NB4 (cell line): Measurements from ENCODE around the gene CSF3R.

Experiments
- CTCF ChIP-seq: IDR thresholded peaks from one replicate; pipeline ENCODE4 v1.5.1; 2012; ENCODE audit warnings: low read depth, low read length
- MAX ChIP-seq: IDR thresholded peaks from 2 replicates; pipeline ENCODE4 v1.6.1; 2011; ENCODE audit warnings: low read depth, low read length
- POLR2A ChIP-seq: IDR thresholded peaks from 2 replicates; pipeline ENCODE4 v1.6.1; 2011; ENCODE audit warnings: mild to moderate bottlenecking; ENCODE audit not compliant: insufficient read length; ENCODE audit errors: extremely low read depth

DNA sequence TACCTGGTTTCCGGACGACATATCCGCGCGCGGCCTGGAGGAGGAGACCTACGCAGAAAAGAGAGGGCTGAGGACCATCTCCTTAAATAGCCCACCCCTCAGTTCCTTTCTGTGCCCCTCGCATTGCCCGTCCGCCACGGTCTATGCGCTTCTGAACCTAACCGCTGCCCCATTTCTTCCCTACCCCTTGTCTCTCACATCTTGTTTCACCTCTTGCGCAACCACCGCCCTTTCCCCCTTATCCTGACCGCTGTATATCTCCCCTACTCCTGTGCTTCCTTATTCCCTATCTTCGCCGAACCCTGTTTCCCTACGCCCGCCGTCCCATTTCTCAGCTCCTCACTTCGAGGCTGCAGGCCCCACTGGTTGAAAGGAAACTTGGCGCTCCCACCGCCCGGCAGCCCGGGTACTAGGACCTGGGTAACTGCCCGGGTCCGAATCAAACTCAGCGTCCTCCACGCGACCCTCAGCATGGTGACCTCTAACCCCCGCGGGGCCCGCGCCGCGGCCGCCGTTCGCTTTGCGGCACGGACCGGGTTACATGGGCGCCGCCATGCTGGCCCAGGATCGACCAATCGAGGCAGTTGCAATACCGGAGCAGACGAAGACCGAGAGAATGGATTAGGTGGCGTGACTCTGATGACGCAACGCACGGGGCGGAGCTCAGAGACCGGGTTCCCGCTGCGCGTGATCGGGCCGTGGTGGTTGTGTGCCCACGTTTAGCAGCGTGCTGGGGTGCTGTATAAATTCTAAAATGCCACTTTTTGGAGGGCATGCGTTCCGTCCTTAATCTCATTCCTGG is 18.7 kb downstream of the CSF3R start, which contains the start of gene MRPS15:
- TF ChIP-seq CTCF (no peak), MAX (peak; percentile 92), POLR2A (peak; percentile 98)
